ENCODE measurements around the gene LPIN3.

DNA sequence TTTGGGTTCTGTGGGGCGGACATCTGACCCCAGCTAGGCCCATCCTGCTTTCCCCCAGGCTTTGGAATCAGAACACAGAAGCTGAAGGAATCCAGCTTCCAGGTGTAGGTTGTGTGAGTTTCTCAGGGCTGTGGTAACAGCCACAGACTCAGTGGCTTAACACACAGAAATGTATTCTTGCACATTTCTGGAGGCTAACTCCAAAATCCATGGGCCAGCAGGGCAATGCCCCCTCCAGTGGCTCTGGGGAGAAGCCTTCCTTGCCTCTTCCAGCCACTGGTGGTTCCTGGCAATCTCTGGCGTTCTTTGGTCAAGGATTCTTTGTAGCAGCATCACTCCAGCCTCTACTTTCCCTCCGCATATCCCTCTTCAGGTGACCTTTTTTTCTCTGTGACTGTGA lies 27.3 kb downstream of the LPIN3 start:
- TF ChIP-seq RAD21 (IDR thresholded peaks at IDR 0.05; ENCODE audit: low read length), result no peak
- TF ChIP-seq, protein P1, sequence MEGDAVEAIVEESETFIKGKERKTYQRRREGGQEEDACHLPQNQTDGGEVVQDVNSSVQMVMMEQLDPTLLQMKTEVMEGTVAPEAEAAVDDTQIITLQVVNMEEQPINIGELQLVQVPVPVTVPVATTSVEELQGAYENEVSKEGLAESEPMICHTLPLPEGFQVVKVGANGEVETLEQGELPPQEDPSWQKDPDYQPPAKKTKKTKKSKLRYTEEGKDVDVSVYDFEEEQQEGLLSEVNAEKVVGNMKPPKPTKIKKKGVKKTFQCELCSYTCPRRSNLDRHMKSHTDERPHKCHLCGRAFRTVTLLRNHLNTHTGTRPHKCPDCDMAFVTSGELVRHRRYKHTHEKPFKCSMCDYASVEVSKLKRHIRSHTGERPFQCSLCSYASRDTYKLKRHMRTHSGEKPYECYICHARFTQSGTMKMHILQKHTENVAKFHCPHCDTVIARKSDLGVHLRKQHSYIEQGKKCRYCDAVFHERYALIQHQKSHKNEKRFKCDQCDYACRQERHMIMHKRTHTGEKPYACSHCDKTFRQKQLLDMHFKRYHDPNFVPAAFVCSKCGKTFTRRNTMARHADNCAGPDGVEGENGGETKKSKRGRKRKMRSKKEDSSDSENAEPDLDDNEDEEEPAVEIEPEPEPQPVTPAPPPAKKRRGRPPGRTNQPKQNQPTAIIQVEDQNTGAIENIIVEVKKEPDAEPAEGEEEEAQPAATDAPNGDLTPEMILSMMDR (IDR thresholded peaks at IDR 0.05), result no peak
- TF ChIP-seq PBX3 (IDR thresholded peaks at IDR 0.05), result no peak
- no peak for TF ChIP-seq YY1 (IDR thresholded peaks at IDR 0.05; ENCODE audit: low read depth)
- no peak for TF ChIP-seq EZH2phosphoT487 (IDR thresholded peaks at IDR 0.05; ENCODE audit: borderline replicate concordance, low read depth)
- TF ChIP-seq GABPA (IDR thresholded peaks at IDR 0.05; ENCODE audit: low read depth), result no peak
- no peak for TF ChIP-seq ZBTB33 (IDR thresholded peaks at IDR 0.05; ENCODE audit: borderline replicate concordance, low read depth)
- no peak for TF ChIP-seq MAX (IDR thresholded peaks at IDR 0.05; ENCODE audit: low read depth)
- TF ChIP-seq, protein P2, sequence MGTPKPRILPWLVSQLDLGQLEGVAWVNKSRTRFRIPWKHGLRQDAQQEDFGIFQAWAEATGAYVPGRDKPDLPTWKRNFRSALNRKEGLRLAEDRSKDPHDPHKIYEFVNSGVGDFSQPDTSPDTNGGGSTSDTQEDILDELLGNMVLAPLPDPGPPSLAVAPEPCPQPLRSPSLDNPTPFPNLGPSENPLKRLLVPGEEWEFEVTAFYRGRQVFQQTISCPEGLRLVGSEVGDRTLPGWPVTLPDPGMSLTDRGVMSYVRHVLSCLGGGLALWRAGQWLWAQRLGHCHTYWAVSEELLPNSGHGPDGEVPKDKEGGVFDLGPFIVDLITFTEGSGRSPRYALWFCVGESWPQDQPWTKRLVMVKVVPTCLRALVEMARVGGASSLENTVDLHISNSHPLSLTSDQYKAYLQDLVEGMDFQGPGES (IDR thresholded peaks at IDR 0.05; ENCODE audit: low read depth, low read length), result no peak
